Ishikawa (cell line): Measurements from ENCODE around the gene NEURL1.

Experiments
- CREB1 ChIP-seq: IDR thresholded peaks from 2 replicates; pipeline ENCODE4 v1.6.1; 2012; ENCODE audit warnings: low read depth
- YY1 ChIP-seq: IDR thresholded peaks from 2 replicates; pipeline ENCODE4 v1.6.1; 2012; ENCODE audit warnings: low read depth
- TF ChIP-seq, protein P1 (sequence below): IDR thresholded peaks from 2 replicates; pipeline ENCODE4 v1.6.1; 2012

DNA sequence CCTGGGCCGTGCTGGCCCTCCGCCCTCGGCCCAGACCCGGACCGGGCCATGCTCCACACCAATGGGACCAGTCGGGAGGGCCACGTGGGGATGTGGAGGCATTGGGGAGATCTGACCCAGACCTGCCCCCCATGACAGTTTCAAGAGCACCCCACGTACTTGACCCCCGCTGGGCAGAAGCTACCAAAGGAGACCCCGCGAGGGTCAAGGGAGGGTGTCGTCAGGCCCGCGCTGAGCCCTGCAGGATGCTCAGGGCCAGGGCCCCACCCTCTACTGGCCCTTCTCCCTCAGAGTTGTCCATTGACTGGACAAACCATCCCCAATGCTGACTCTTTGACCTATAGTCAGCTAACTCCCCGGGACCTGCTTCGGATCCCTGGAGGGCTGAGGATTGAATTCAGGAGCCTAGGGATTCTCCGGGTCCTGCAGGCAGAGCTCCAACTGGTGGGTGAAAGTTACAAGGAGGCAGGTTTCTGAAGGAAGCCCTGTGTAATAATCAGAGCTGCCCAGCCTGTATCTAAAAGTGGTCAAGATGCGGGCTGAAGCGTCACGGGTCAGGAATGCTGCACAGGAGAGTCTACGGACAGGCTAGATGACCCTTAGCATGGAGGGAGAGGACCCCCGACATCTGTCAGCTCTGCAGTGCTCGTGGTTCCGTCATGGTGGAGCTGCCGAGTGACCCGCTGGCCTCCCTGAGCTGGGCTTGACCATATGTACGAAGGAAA lies 40.8 kb upstream of the NEURL1 start:
- no peak for TF ChIP-seq YY1
- TF ChIP-seq CREB1 = no peak
- TF ChIP-seq, protein P1, sequence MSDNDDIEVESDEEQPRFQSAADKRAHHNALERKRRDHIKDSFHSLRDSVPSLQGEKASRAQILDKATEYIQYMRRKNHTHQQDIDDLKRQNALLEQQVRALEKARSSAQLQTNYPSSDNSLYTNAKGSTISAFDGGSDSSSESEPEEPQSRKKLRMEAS = no peak
